ENCODE results near the gene TRABD.

DNA sequence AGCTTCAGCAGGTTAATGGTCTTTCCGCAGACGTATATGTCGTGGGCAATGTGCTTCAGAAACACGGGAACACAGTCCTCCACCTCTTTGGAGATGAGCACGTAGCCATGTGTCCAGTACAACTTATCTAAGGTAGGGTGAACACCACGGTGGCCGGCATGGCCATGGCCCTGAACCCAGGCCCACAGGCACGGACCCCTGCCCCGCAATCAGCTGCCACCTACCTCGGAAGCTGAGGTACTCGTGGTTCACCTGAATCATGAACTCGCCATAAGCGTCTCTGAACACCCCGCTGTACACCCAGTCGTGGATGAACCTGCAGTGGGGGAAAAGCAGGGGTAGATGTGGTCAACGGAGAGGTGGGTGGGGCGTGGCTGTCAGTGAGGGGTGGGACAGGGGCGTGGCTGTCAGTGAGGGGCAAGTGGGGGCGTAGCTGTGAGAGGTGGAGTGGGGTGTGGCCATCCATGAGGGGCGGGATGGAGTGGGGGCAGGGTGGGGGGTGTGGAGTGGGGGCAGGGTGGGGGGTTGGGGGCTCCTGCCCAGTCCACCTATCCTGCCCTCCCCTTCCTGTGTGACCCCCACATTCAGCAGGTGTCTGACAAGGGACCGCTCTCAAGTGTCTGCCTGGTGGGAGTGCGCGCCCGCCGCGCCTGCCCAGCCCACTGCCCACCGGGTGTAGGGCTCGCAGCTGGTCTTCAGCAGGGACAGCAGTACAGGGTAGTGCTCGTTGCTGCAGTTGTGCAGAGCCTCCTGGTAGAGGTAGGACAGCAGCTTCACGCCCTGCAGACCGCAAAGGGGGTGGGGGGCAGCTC is 40.6 kb downstream of the TRABD start:
- TF ChIP-seq, protein P1, sequence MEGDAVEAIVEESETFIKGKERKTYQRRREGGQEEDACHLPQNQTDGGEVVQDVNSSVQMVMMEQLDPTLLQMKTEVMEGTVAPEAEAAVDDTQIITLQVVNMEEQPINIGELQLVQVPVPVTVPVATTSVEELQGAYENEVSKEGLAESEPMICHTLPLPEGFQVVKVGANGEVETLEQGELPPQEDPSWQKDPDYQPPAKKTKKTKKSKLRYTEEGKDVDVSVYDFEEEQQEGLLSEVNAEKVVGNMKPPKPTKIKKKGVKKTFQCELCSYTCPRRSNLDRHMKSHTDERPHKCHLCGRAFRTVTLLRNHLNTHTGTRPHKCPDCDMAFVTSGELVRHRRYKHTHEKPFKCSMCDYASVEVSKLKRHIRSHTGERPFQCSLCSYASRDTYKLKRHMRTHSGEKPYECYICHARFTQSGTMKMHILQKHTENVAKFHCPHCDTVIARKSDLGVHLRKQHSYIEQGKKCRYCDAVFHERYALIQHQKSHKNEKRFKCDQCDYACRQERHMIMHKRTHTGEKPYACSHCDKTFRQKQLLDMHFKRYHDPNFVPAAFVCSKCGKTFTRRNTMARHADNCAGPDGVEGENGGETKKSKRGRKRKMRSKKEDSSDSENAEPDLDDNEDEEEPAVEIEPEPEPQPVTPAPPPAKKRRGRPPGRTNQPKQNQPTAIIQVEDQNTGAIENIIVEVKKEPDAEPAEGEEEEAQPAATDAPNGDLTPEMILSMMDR (IDR thresholded peaks at IDR 0.05): no peak
- TF ChIP-seq ZFX (IDR thresholded peaks at IDR 0.05; ENCODE audit: borderline replicate concordance): no peak

Data from 22Rv1 (cell line).